Lower leg skin (tissue), 3 donors: ENCODE data around the gene UNC119.

Experiments used
- POLR2A ChIP-seq, 2 donors: fragments of 450-650 bp; IDR thresholded peaks; one replicate each; pipeline ENCODE4 v1.6.1; 2016 to 2017; ENCODE audit warnings: antibody characterized with exemption in 2 of 2, mild to moderate bottlenecking in 1 of 2, moderate library complexity in 1 of 2
- TF ChIP-seq, protein P1 (sequence below), 3 donors: fragments of 450-650 bp; IDR thresholded peaks; one replicate each; pipeline ENCODE4 v1.5.1; 2016; ENCODE audit warnings: antibody characterized with exemption in 3 of 3, mild to moderate bottlenecking in 3 of 3, moderate library complexity in 2 of 3

DNA sequence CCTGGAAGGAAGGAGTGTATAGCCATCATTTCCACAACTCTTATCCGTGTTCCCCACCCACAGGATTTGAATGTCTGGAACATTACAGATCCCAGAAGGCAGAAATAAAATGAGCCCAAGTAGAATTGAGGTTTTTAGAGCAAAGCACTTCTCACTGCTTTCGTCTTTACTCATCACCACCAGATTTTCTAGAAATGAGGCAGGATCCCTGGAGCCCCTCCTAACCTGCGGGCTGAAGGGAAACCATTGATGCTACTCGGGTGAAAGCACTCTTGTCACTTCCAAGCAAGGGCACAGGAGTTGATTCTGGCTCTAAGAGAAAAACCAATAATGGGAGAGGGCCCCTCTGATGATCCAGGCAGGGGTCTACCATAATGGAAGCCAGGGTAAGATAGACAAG, 27.1 kb upstream of the UNC119 start:
- TF ChIP-seq, protein P1, sequence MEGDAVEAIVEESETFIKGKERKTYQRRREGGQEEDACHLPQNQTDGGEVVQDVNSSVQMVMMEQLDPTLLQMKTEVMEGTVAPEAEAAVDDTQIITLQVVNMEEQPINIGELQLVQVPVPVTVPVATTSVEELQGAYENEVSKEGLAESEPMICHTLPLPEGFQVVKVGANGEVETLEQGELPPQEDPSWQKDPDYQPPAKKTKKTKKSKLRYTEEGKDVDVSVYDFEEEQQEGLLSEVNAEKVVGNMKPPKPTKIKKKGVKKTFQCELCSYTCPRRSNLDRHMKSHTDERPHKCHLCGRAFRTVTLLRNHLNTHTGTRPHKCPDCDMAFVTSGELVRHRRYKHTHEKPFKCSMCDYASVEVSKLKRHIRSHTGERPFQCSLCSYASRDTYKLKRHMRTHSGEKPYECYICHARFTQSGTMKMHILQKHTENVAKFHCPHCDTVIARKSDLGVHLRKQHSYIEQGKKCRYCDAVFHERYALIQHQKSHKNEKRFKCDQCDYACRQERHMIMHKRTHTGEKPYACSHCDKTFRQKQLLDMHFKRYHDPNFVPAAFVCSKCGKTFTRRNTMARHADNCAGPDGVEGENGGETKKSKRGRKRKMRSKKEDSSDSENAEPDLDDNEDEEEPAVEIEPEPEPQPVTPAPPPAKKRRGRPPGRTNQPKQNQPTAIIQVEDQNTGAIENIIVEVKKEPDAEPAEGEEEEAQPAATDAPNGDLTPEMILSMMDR (IDR thresholded peaks at IDR 0.05): no peak
- no peak for TF ChIP-seq POLR2A (IDR thresholded peaks at IDR 0.05)
